HL-60 (cell line): Measurements from ENCODE around the gene PRDM10.
A peak's percentile ranks its signal among the peaks of the same experiment; 100 is the strongest.

ENCODE experiments used
- CTCF ChIP-seq: IDR thresholded peaks from one replicate; pipeline ENCODE4 v1.5.1; 2011; ENCODE audit warnings: low read length, control low read depth, inconsistent platforms; ENCODE audit not compliant: insufficient read depth
- GABPA ChIP-seq: IDR thresholded peaks from 2 replicates; pipeline ENCODE4 v1.6.1; 2012; ENCODE audit warnings: low read depth
- POLR2AphosphoS5 ChIP-seq: IDR thresholded peaks from 2 replicates; pipeline ENCODE4 v1.6.1; 2012; ENCODE audit warnings: low read depth
- SPI1 ChIP-seq: IDR thresholded peaks from 2 replicates; pipeline ENCODE4 v1.6.1; 2012; ENCODE audit warnings: low read depth, mild to moderate bottlenecking, borderline replicate concordance

GRCh38 chr11:129930743-129931142 is 71.9 kb downstream of the PRDM10 start:
- TF ChIP-seq CTCF: no peak
- TF ChIP-seq GABPA: no peak
- TF ChIP-seq POLR2AphosphoS5: no peak; the same call in 1 of the 2 replicates
- TF ChIP-seq SPI1: 0 out of 2 replicates have a peak, but pooled peaks have one; percentile 16
